Spleen (tissue), 11 donors: ENCODE data around the gene CEACAM4. TPM values are rescaled to one million over a fixed set of nuclear protein-coding genes. Genes with fewer than 3 reads are reported as not detected.

Source experiments
- DNase-seq: peaks from one replicate; pipeline ENCODE4 v3.0.0-alpha.2; 2020
- H3K27ac ChIP-seq, 8 donors: fragments of 200-600 bp; sonication (generic) in 7 of 8; 1 replicate in 4 of 8; 2 replicates in 4 of 8; pipeline versions ENCODE4 v1.5.0 to v1.8.0; 2016 to 2021; ENCODE audit warnings: inconsistent platforms in 4 of 8, mild to moderate bottlenecking in 4 of 8, moderate library complexity in 1 of 8
- H3K27me3 ChIP-seq, 7 donors: fragments of 200-600 bp; sonication (generic) in 6 of 7; replicated peaks in 1 of 7; 1 replicate in 4 of 7; 2 replicates in 3 of 7; pipeline versions ENCODE4 v1.5.0 to v1.8.0; 2016 to 2021; ENCODE audit warnings: inconsistent platforms in 3 of 7, mild to moderate bottlenecking in 1 of 7
- H3K36me3 ChIP-seq, 6 donors: fragments of 200-600 bp; sonication (generic) in 5 of 6; 1 replicate in 4 of 6; 2 replicates in 2 of 6; pipeline versions ENCODE4 v1.5.0 to v1.8.0; 2016 to 2021; ENCODE audit warnings: inconsistent platforms in 2 of 6
- H3K4me1 ChIP-seq, 6 donors: fragments of 200-600 bp; sonication (generic) in 5 of 6; 1 replicate in 3 of 6; 2 replicates in 3 of 6; pipeline versions ENCODE4 v1.5.0 to v1.8.0; 2016 to 2021; ENCODE audit warnings: inconsistent platforms in 3 of 6
- H3K4me3 ChIP-seq, 8 donors: fragments of 200-600 bp; sonication (generic) in 7 of 8; 1 replicate in 4 of 8; 2 replicates in 4 of 8; pipeline versions ENCODE4 v1.5.0 to v1.8.0; 2016 to 2021; ENCODE audit warnings: inconsistent platforms in 4 of 8, mild to moderate bottlenecking in 4 of 8, moderate library complexity in 2 of 8
- H3K9me3 ChIP-seq, 8 donors: fragments of 200-600 bp; sonication (generic) in 7 of 8; 1 replicate in 4 of 8; 2 replicates in 4 of 8; pipeline versions ENCODE4 v1.5.0 to v1.8.0; 2016 to 2021; ENCODE audit warnings: inconsistent platforms in 4 of 8
- CTCF ChIP-seq, 11 experiments: fragments of 200-600 bp in 7 of 11; fragments of 450-650 bp in 4 of 11; sonication (generic) in 4 of 11; IDR thresholded peaks in 8 of 11; conservative IDR thresholded peaks in 3 of 11; 1 replicate in 7 of 11; 2 replicates in 4 of 11; pipeline versions ENCODE4 v1.4.0 to v1.8.0; 2016 to 2021; ENCODE audit warnings: antibody characterized with exemption in 11 of 11, inconsistent platforms in 4 of 11, mild to moderate bottlenecking in 1 of 11
- POLR2A ChIP-seq, 3 donors: fragments of 450-650 bp; IDR thresholded peaks; one replicate each; pipeline ENCODE4 v1.5.1; 2017; ENCODE audit warnings: antibody characterized with exemption in 3 of 3, mild to moderate bottlenecking in 1 of 3
- POLR2AphosphoS5 ChIP-seq, 3 donors: sonication (generic); formaldehyde crosslinking; IDR thresholded peaks; one replicate each; pipeline ENCODE4 v1.5.1; 2017; ENCODE audit warnings: antibody characterized with exemption in 3 of 3
- WGBS, 5 donors: extraction: QIAGEN DNeasy Blood & Tissue Kit in 3 of 5; methylation state at CpG; one replicate each; pipeline versions ENCODE4 v1.1.5 to v1.1.7; 2013 to 2018; 5-methylcytosine and 5-hydroxymethylcytosine counted together
- intact Hi-C: fragments of 100-400 bp; cut with DNase I; formaldehyde crosslinking; loops from one replicate; pipeline ENCODE4 v1.15.0; 2023; ENCODE audit warnings: low total_unique reads
- polyA plus RNA-seq, 3 donors: library from polyadenylated mRNA; stranded (reverse); fragments of 200-250 nt; gene quantifications; one replicate each; pipeline ENCODE4 v1.2.1, GENCODE V29; 2013
- small RNA-seq, 4 donors: library from RNA; depleted of rRNA; stranded (forward); fragments of <200 nt; gene quantifications; one replicate each; pipeline ENCODE3, GENCODE V24; 2016
- total RNA-seq, 7 donors: library from RNA; depleted of rRNA in 3 of 7; stranded (reverse); fragments of >200 nt in 3 of 7; fragmentation: NEBNext Ultra II Directional in 4 of 7; extraction: Animal tissue kit (Norgen Biotek cat#: 25700) in 4 of 7; gene quantifications; one replicate each; pipeline versions ENCODE4 v1.1.0 to v1.2.1, GENCODE V29; 2016 to 2021
- donor health status: healthy with polysubstance abuse.
- donor health status: DM: no; HTN: no; CAD: no; lungs with moderate emphysema.
- donor health status: DM: no; HTN: no; CAD: no.
- donor health status: Bipolar disorder and iron deficiency.
- donor health status: healthy.
- donor health status: DM: no; HTN: no; CAD: no.
- donor health status: DM: yes; HTN: yes; CAD: no.

CEACAM4 gene
- total and polyA plus RNA-seq, 10 donors, result 3.3 to 76.4 (median 20.7) TPM

GRCh38 chr19:41570639-41571112, 56.2 kb downstream of the CEACAM4 start:
- H3K27ac ChIP-seq, result no peak overlapping the region
- H3K9me3 ChIP-seq, result no peaks in the 10 kb centered on the region
- H3K27me3 ChIP-seq, result peaks cover 0 to 31% (median 9%) of the 10 kb centered on the region in 7 donors
- H3K4me1 ChIP-seq, result peaks cover 2 to 31% (median 16%) of the 10 kb centered on the region in 6 donors
- TF ChIP-seq POLR2AphosphoS5 (IDR thresholded peaks at IDR 0.05) (peak in 2 of 3 donors; percentile 31 to 61), POLR2A (IDR thresholded peaks at IDR 0.05) (no peak), CTCF (IDR thresholded peaks at IDR 0.05 in 8 of 11, conservative IDR thresholded peaks at IDR 0.05 in 3 of 11) (peak; percentile 75 to 97 (median 94))
- H3K4me3 ChIP-seq, result no peak overlapping the region
- 3 to 8% (median 5%) methylated on average over 7 of the region's 7 CpGs for WGBS, 5 donors
- intact Hi-C loops, result loop anchor here (5.0 kb wide), 2 partner anchors 33 to 118 kb away; no protein-coding TSS in a partner anchor
- peak; percentile 97 for DNase-seq
- H3K36me3 ChIP-seq, result peaks cover 0 to 16% (median 0%) of the 10 kb centered on the region in 6 donors

GRCh38 chr19:41570179-41570578, 56.7 kb downstream of the CEACAM4 start:
- intact Hi-C loops, result loop anchor here (5.0 kb wide), 2 partner anchors 33 to 118 kb away; no protein-coding TSS in a partner anchor
- DNase-seq, result no peak
- H3K4me1 ChIP-seq, result peaks cover 1 to 31% (median 12%) of the 10 kb centered on the region in 6 donors
- WGBS, 5 donors, result 69 to 74% (median 72%) methylated on average over 3 of the region's 3 CpGs
- peaks cover 0 to 36% (median 14%) of the 10 kb centered on the region in 7 donors for H3K27me3 ChIP-seq
- H3K4me3 ChIP-seq, result no peak overlapping the region
- H3K9me3 ChIP-seq, result no peaks in the 10 kb centered on the region
- no peak overlapping the region for H3K27ac ChIP-seq
- peaks cover 0 to 16% (median 0%) of the 10 kb centered on the region in 6 donors for H3K36me3 ChIP-seq
- no peak for TF ChIP-seq POLR2AphosphoS5 (IDR thresholded peaks at IDR 0.05)
- no peak for TF ChIP-seq CTCF (IDR thresholded peaks at IDR 0.05 in 8 of 11, conservative IDR thresholded peaks at IDR 0.05 in 3 of 11)
- TF ChIP-seq POLR2A (IDR thresholded peaks at IDR 0.05), result no peak

- DNase-seq, result no peak
- no peak overlapping the region for H3K4me3 ChIP-seq
- 66 to 76% (median 75%) methylated on average over 10 to 11 of the region's 11 CpGs for WGBS, 5 donors
- H3K9me3 ChIP-seq, result no peaks in the 10 kb centered on the region
- no peak overlapping the region for H3K27ac ChIP-seq
- intact Hi-C loops, result loop anchor here (5.0 kb wide), 2 partner anchors 32 to 117 kb away; no protein-coding TSS in a partner anchor
- TF ChIP-seq POLR2A (IDR thresholded peaks at IDR 0.05), result no peak
- TF ChIP-seq CTCF (IDR thresholded peaks at IDR 0.05 in 8 of 11, conservative IDR thresholded peaks at IDR 0.05 in 3 of 11), result no peak
- no peak for TF ChIP-seq POLR2AphosphoS5 (IDR thresholded peaks at IDR 0.05)
- H3K36me3 ChIP-seq, result peaks cover 0 to 16% (median 0%) of the 10 kb centered on the region in 6 donors
- H3K27me3 ChIP-seq, result peaks cover under 1 to 42% (median 17%) of the 10 kb centered on the region in 7 donors
- peaks cover 7 to 32% (median 17%) of the 10 kb centered on the region in 6 donors for H3K4me1 ChIP-seq
Measured at GRCh38 chr19:41569481-41570150, 57.3 kb downstream of the CEACAM4 start.

Small RNA genes lying within 50 kb of the gene (small RNA-seq; reads per million reads assigned to genes)
- gene AC243960.4, result 0 reads per million in 4 donors

Other genes with a start within 250 kb of the CEACAM4 start
- 10 to 100 TPM; 10.1 to 21.0 (median 14.0) TPM for gene EXOSC5, start 229.7 kb downstream of the CEACAM4 start, total RNA-seq
- 10 to 100 TPM; 32.1 to 53.8 (median 42.3) TPM for gene EXOSC5, start 229.7 kb downstream of the CEACAM4 start, polyA plus RNA-seq
- gene BCKDHA, start 229.3 kb downstream of the CEACAM4 start, total RNA-seq, result 10 to 100 TPM; 10.3 to 55.6 (median 28.3) TPM
- 10 to 100 TPM; 28.0 to 34.9 (median 29.9) TPM for gene BCKDHA, start 229.3 kb downstream of the CEACAM4 start, polyA plus RNA-seq
- gene B3GNT8, start 199.7 kb downstream of the CEACAM4 start, total RNA-seq, result 10 to 100 TPM in 6 of 7 donors, 1 to 10 TPM in 1; 7.0 to 30.3 (median 11.4) TPM
- 1 to 10 TPM; 1.8 to 9.8 (median 4.0) TPM for gene B3GNT8, start 199.7 kb downstream of the CEACAM4 start, polyA plus RNA-seq
- 10 to 100 TPM; 25.6 to 34.4 (median 30.4) TPM for gene DMAC2, start 187.2 kb downstream of the CEACAM4 start, total RNA-seq
- gene DMAC2, start 187.2 kb downstream of the CEACAM4 start, polyA plus RNA-seq, result 10 to 100 TPM; 19.2 to 36.5 (median 27.7) TPM
- under 1 TPM in 1 of 7 donors, not detected in 6; 0.65 TPM for gene ERICH4, start 183.9 kb downstream of the CEACAM4 start, total RNA-seq
- gene ERICH4, start 183.9 kb downstream of the CEACAM4 start, polyA plus RNA-seq, result not detected
- 10 to 100 TPM; 12.1 to 22.9 (median 20.0) TPM for gene CEACAM21, start 50.9 kb downstream of the CEACAM4 start, total RNA-seq
- 10 to 100 TPM; 10.3 to 21.0 (median 17.4) TPM for gene CEACAM21, start 50.9 kb downstream of the CEACAM4 start, polyA plus RNA-seq
- not detected for gene CEACAM7, start 61.2 kb upstream of the CEACAM4 start, total RNA-seq
- gene CEACAM7, start 61.2 kb upstream of the CEACAM4 start, polyA plus RNA-seq, result under 1 TPM in 1 of 3 donors, not detected in 2; 0.13 TPM
- under 1 TPM in 1 of 7 donors, not detected in 6; 0.60 TPM for gene CEACAM5, start 81.6 kb upstream of the CEACAM4 start, total RNA-seq
- gene CEACAM5, start 81.6 kb upstream of the CEACAM4 start, polyA plus RNA-seq, result under 1 TPM in 1 of 3 donors, not detected in 2; 0.61 TPM
- gene CEACAM6, start 128.5 kb upstream of the CEACAM4 start, total RNA-seq, result 10 to 100 TPM in 1 of 7 donors, 1 to 10 TPM in 5, under 1 TPM in 1; 0.88 to 14.8 (median 2.4) TPM
- under 1 TPM; 0.27 to 0.48 (median 0.45) TPM for gene CEACAM6, start 128.5 kb upstream of the CEACAM4 start, polyA plus RNA-seq
- gene CEACAM3, start 169.5 kb upstream of the CEACAM4 start, total RNA-seq, result 10 to 100 TPM in 5 of 7 donors, 1 to 10 TPM in 2; 3.8 to 31.9 (median 13.5) TPM
- 1 to 10 TPM in 2 of 3 donors, under 1 TPM in 1; 0.55 to 4.0 (median 1.6) TPM for gene CEACAM3, start 169.5 kb upstream of the CEACAM4 start, polyA plus RNA-seq
- gene LYPD4, start 217.6 kb upstream of the CEACAM4 start, total RNA-seq, result not detected
- gene LYPD4, start 217.6 kb upstream of the CEACAM4 start, polyA plus RNA-seq, result under 1 TPM in 1 of 3 donors, not detected in 2; 0.04 TPM
- not detected for gene DMRTC2, start 218.0 kb upstream of the CEACAM4 start, total RNA-seq
- not detected for gene DMRTC2, start 218.0 kb upstream of the CEACAM4 start, polyA plus RNA-seq
- gene RPS19, start 233.2 kb upstream of the CEACAM4 start, total RNA-seq, result 1,000 to 10,000 TPM in 4 of 7 donors, 100 to 1,000 TPM in 3; 744 to 2,126 (median 1,870) TPM
- 1,000 to 10,000 TPM; 5,153 to 8,491 (median 7,946) TPM for gene RPS19, start 233.2 kb upstream of the CEACAM4 start, polyA plus RNA-seq